ENCODE data around the gene PATL2.

The PATL2 gene

GRCh38 chr15:44667039-44667360 is 44.1 kb downstream of the PATL2 start:
- Histone ChIP-seq H3K9ac (no peak overlapping the region), H3K27ac (no peak overlapping the region)
- no peak for TF ChIP-seq Cebpa-rat (IDR thresholded peaks at IDR 0.05)

GRCh38 chr15:44666210-44667038 is 44.7 kb downstream of the PATL2 start:
- peaks cover 37% of the 10 kb centered on the region for H3K4me1 ChIP-seq
- H3K27ac ChIP-seq, result no peak overlapping the region
- no peaks in the 10 kb centered on the region for H3K27me3 ChIP-seq
- H3K9me3 ChIP-seq, result no peaks in the 10 kb centered on the region
- no peaks in the 10 kb centered on the region for H3K36me3 ChIP-seq
- no peak overlapping the region for H3K4me3 ChIP-seq
- TF ChIP-seq Cebpa-rat (IDR thresholded peaks at IDR 0.05), result no peak
- H4K20me1 ChIP-seq, result no peaks in the 10 kb centered on the region
- H3K4me2 ChIP-seq, result no peak overlapping the region
- no peak overlapping the region for H3K9ac ChIP-seq

More at GRCh38 chr15:44667039-44667360, 44.1 kb downstream of the PATL2 start:
- Histone ChIP-seq H3K27me3 (no peaks in the 10 kb centered on the region), H4K20me1 (no peaks in the 10 kb centered on the region), H3K4me3 (no peak overlapping the region), H3K9me3 (no peaks in the 10 kb centered on the region), H3K4me2 (no peak overlapping the region), H3K4me1 (peaks cover 32% of the 10 kb centered on the region), H3K36me3 (no peaks in the 10 kb centered on the region)

GRCh38 chr15:44663410-44664308 is 47.5 kb downstream of the PATL2 start, which contains the start of gene SPG11:
Gene SPG11 (minus strand): TSS chr15:44663662. CDS start chr15:44663647, 15 bp downstream.
- TF ChIP-seq Cebpa-rat (IDR thresholded peaks at IDR 0.05), result no peak
- Histone ChIP-seq H4K20me1 (no peaks in the 10 kb centered on the region), H3K9ac (peak within 1 kb of the TSS; percentile 94), H3K4me3 (peak within 1 kb of the TSS; percentile 88), H3K36me3 (peaks cover 12% of the 10 kb centered on the region), H3K27ac (peak within 1 kb of the TSS; percentile 99), H3K4me2 (peak within 1 kb of the TSS; percentile 76), H3K9me3 (no peaks in the 10 kb centered on the region), H3K4me1 (peaks cover 26% of the 10 kb centered on the region), H3K27me3 (no peaks in the 10 kb centered on the region)

GRCh38 chr15:44662478-44663409 is 48.4 kb downstream of the PATL2 start:
- H3K36me3 ChIP-seq, result peaks cover 12% of the 10 kb centered on the region
- peak overlapping the region; percentile 94 for H3K9ac ChIP-seq
- H3K4me2 ChIP-seq, result peak overlapping the region; percentile 76
- H3K9me3 ChIP-seq, result no peaks in the 10 kb centered on the region
- H3K27ac ChIP-seq, result peak overlapping the region; percentile 99
- no peak for TF ChIP-seq Cebpa-rat (IDR thresholded peaks at IDR 0.05)
- H3K27me3 ChIP-seq, result no peaks in the 10 kb centered on the region
- peak overlapping the region; percentile 88 for H3K4me3 ChIP-seq
- H3K4me1 ChIP-seq, result peaks cover 23% of the 10 kb centered on the region
- H4K20me1 ChIP-seq, result no peaks in the 10 kb centered on the region

GRCh38 chr15:44661576-44661975 is 49.5 kb downstream of the PATL2 start:
- H3K36me3 ChIP-seq, result peaks cover 18% of the 10 kb centered on the region
- peaks cover 23% of the 10 kb centered on the region for H3K4me1 ChIP-seq
- no peak overlapping the region for H3K4me3 ChIP-seq
- H3K9me3 ChIP-seq, result no peaks in the 10 kb centered on the region
- H3K9ac ChIP-seq, result no peak overlapping the region
- TF ChIP-seq Cebpa-rat (IDR thresholded peaks at IDR 0.05), result no peak
- no peak overlapping the region for H3K27ac ChIP-seq
- H3K27me3 ChIP-seq, result no peaks in the 10 kb centered on the region
- no peaks in the 10 kb centered on the region for H4K20me1 ChIP-seq
- peak overlapping the region; percentile 76 for H3K4me2 ChIP-seq

- Histone ChIP-seq H3K4me1 (peaks cover 17% of the 10 kb centered on the region), H3K4me2 (no peak overlapping the region), H4K20me1 (no peaks in the 10 kb centered on the region), H3K9me3 (no peaks in the 10 kb centered on the region), H3K36me3 (peaks cover 36% of the 10 kb centered on the region), H3K27ac (no peak overlapping the region), H3K27me3 (no peaks in the 10 kb centered on the region), H3K9ac (no peak overlapping the region), H3K4me3 (no peak overlapping the region)
- no peak for TF ChIP-seq Cebpa-rat (IDR thresholded peaks at IDR 0.05)
These were observed 52.1 kb downstream of the PATL2 start for GRCh38 chr15:44659056-44659455.

- no peak for TF ChIP-seq Cebpa-rat (IDR thresholded peaks at IDR 0.05)
- Histone ChIP-seq H3K9me3 (no peaks in the 10 kb centered on the region), H3K36me3 (peaks cover 38% of the 10 kb centered on the region), H3K4me3 (no peak overlapping the region), H3K27me3 (no peaks in the 10 kb centered on the region), H4K20me1 (no peaks in the 10 kb centered on the region), H3K4me1 (peaks cover 9% of the 10 kb centered on the region), H3K27ac (no peak overlapping the region), H3K9ac (no peak overlapping the region), H3K4me2 (no peak overlapping the region)
These were observed 53.7 kb downstream of the PATL2 start for GRCh38 chr15:44657378-44657777.

- no peaks in the 10 kb centered on the region for H3K27me3 ChIP-seq
- H3K27ac ChIP-seq, result no peak overlapping the region
- no peak overlapping the region for H3K4me3 ChIP-seq
- no peak overlapping the region for H3K4me2 ChIP-seq
- no peak for TF ChIP-seq Cebpa-rat (IDR thresholded peaks at IDR 0.05)
- no peaks in the 10 kb centered on the region for H3K9me3 ChIP-seq
- no peak overlapping the region for H3K9ac ChIP-seq
- H4K20me1 ChIP-seq, result no peaks in the 10 kb centered on the region
- peaks cover 43% of the 10 kb centered on the region for H3K36me3 ChIP-seq
- peaks cover 4% of the 10 kb centered on the region; the same call in 1 of the 2 replicates for H3K4me1 ChIP-seq
These were observed 54.2 kb downstream of the PATL2 start for GRCh38 chr15:44656913-44657312.

- H3K4me3 ChIP-seq, result no peak overlapping the region
- H3K27ac ChIP-seq, result no peak overlapping the region
- H3K9ac ChIP-seq, result no peak overlapping the region
- H3K27me3 ChIP-seq, result no peaks in the 10 kb centered on the region
- no peaks in the 10 kb centered on the region for H3K9me3 ChIP-seq
- no peaks in the 10 kb centered on the region for H3K4me1 ChIP-seq
- H4K20me1 ChIP-seq, result no peaks in the 10 kb centered on the region
- no peak for TF ChIP-seq Cebpa-rat (IDR thresholded peaks at IDR 0.05)
- no peak overlapping the region for H3K4me2 ChIP-seq
- H3K36me3 ChIP-seq, result peaks cover 49% of the 10 kb centered on the region
These were observed 54.8 kb downstream of the PATL2 start for GRCh38 chr15:44656298-44656697.
